HEK293 (cell line): ENCODE results near the gene ARHGAP32.
"Not testable (repeated sequence)": the region's sequence is repeated elsewhere in the genome, so short reads cannot be mapped to it uniquely, and the experiment has no call there.

ENCODE experiments used
- CTCF ChIP-seq: fragments of 450-650 bp; formaldehyde crosslinking; IDR thresholded peaks from 2 replicates; pipeline ENCODE4 v1.5.1; 2016; ENCODE audit warnings: missing biosample characterization, missing genetic modification characterization
- GLIS1 ChIP-seq: fragments of 450-650 bp; formaldehyde crosslinking; IDR thresholded peaks from 2 replicates; pipeline ENCODE4 v1.5.1; 2016; ENCODE audit warnings: missing biosample characterization, missing genetic modification characterization
- REPIN1 ChIP-seq: fragments of 450-650 bp; formaldehyde crosslinking; IDR thresholded peaks from 2 replicates; pipeline ENCODE4 v1.5.1; 2017; ENCODE audit warnings: missing biosample characterization, missing genetic modification characterization, low read depth
- ZNF274 ChIP-seq, 2 experiments: fragments of 200-500 bp in 1 of 2; fragments of 450-650 bp in 1 of 2; sonication (Bioruptor generic) in 1 of 2; formaldehyde crosslinking in 1 of 2; IDR thresholded peaks; 2 replicates each; pipeline versions ENCODE4 v1.5.1 to v1.6.1; 2014 to 2016; ENCODE audit warnings: borderline replicate concordance in 1 of 2, inconsistent platforms in 1 of 2, low read length in 1 of 2, missing biosample characterization in 1 of 2, missing genetic modification characterization in 1 of 2

DNA sequence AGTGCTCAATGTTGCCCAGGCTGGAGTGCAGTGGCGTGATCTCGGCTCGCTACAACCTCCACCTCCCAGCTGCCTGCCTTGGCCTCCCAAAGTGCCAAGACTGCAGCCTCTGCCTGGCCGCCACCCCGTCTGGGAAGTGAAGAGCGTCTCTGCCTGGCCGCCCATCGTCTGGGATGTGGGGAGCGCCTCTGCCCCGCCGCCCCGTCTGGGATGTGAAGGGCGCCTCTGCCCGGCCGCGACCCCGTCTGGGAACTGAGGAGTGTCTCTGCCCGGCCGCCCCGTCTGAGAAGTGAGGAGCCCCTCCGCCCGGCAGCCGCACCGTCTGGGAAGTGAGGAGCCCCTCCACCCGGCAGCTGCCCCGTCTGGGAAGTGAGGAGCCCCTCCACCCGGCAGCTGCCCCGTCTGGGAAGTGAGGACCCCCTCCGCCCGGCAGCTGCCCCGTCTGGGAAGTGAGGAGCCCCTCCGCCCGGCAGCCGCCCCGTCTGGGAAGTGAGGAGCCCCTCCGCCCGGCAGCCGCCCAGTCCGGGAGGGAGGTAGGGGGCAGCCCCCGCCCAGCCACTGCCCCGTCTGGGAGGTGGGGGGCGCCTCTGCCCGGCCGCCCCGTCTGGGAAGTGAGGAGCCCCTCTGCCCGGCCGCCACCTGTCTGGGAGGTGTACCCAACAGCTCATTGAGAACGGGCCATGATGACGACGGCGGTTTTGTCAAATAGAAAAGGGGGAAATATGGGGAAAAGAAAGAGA, 63.1 kb downstream of the ARHGAP32 start:
- not testable (repeated sequence) for TF ChIP-seq REPIN1 (tag by site-specific recombination); GLIS1; ZNF274 (IDR thresholded peaks at IDR 0.05; ENCODE audit: low read length); ZNF274 (tag by site-specific recombination; IDR thresholded peaks at IDR 0.05; ENCODE audit: borderline replicate concordance); CTCF
